Measurements from ENCODE around the gene PCDHGA4. TPM values are rescaled to one million over a fixed set of nuclear protein-coding genes. Genes with fewer than 3 reads are reported as not detected.

Gene PCDHGA4
- total RNA-seq (under 1 TPM; 0.23 to 0.92 TPM), polyA plus RNA-seq (under 1 TPM; 0.15 to 0.21 TPM)

DNA sequence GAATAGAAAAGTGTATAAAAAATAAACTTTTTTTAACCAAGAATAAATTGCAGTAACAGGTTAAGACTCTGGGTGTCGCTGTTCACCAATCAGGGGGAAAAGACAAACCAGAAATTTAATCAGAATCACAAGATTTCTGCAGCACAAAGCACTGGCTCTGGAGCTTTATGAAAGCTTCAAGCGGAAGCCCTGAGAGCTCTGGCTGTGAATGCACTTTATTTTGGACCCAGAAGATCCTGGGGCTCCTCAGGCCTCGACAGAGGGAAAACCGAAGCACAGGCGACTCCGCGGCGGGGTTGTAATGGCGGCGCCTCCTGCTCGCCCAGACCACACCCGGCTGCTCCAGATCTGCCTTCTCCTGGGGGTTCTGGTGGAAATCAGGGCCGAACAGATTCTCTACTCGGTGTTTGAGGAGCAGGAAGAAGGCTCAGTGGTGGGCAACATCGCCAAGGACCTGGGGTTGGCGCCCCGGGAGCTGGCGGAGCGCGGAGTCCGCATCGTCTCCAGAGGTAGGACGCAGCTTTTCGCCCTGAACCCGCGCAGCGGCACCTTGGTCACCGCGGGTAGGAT is at the start of gene PCDHGA4:
Gene PCDHGA4 (plus strand): TSS at position 122 of the 570 bp plus-strand sequence. CDS start 87 bp downstream, at position 209.
- peaks cover 0 to 3% (median 0%) of the 10 kb centered on the region in 4 donors for H3K36me3 ChIP-seq (ENCODE audit: control insufficient read depth in 4 of 4, insufficient read depth in 3 of 4, low read depth in 1 of 4, low read length in 3 of 4)
- peaks cover 34 to 69% (median 47%) of the 10 kb centered on the region in 4 donors for H3K9me3 ChIP-seq (ENCODE audit: control insufficient read depth in 4 of 4, low read length in 3 of 4)
- TF ChIP-seq RXRA (IDR thresholded peaks at IDR 0.05) (no peak), FOXA2 (IDR thresholded peaks at IDR 0.05) (no peak), YY1 (IDR thresholded peaks at IDR 0.05) (no peak), HNF4G (IDR thresholded peaks at IDR 0.05) (no peak), FOXA1 (IDR thresholded peaks at IDR 0.05) (no peak), JUND (IDR thresholded peaks at IDR 0.05) (no peak), TAF1 (conservative IDR thresholded peaks at IDR 0.05) (no peak), RAD21 (IDR thresholded peaks at IDR 0.05) (no peak), HNF4A (conservative IDR thresholded peaks at IDR 0.05) (no peak), EGR1 (IDR thresholded peaks at IDR 0.05; ENCODE audit: low read depth in 2 of 2) (no peak), SP1 (IDR thresholded peaks at IDR 0.05) (no peak)
- TF ChIP-seq, protein P1, sequence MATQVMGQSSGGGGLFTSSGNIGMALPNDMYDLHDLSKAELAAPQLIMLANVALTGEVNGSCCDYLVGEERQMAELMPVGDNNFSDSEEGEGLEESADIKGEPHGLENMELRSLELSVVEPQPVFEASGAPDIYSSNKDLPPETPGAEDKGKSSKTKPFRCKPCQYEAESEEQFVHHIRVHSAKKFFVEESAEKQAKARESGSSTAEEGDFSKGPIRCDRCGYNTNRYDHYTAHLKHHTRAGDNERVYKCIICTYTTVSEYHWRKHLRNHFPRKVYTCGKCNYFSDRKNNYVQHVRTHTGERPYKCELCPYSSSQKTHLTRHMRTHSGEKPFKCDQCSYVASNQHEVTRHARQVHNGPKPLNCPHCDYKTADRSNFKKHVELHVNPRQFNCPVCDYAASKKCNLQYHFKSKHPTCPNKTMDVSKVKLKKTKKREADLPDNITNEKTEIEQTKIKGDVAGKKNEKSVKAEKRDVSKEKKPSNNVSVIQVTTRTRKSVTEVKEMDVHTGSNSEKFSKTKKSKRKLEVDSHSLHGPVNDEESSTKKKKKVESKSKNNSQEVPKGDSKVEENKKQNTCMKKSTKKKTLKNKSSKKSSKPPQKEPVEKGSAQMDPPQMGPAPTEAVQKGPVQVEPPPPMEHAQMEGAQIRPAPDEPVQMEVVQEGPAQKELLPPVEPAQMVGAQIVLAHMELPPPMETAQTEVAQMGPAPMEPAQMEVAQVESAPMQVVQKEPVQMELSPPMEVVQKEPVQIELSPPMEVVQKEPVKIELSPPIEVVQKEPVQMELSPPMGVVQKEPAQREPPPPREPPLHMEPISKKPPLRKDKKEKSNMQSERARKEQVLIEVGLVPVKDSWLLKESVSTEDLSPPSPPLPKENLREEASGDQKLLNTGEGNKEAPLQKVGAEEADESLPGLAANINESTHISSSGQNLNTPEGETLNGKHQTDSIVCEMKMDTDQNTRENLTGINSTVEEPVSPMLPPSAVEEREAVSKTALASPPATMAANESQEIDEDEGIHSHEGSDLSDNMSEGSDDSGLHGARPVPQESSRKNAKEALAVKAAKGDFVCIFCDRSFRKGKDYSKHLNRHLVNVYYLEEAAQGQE (IDR thresholded peaks at IDR 0.05) = no peak
- TF ChIP-seq, protein P2, sequence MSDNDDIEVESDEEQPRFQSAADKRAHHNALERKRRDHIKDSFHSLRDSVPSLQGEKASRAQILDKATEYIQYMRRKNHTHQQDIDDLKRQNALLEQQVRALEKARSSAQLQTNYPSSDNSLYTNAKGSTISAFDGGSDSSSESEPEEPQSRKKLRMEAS (IDR thresholded peaks at IDR 0.05) = no peak
- TF ChIP-seq, protein P3, sequence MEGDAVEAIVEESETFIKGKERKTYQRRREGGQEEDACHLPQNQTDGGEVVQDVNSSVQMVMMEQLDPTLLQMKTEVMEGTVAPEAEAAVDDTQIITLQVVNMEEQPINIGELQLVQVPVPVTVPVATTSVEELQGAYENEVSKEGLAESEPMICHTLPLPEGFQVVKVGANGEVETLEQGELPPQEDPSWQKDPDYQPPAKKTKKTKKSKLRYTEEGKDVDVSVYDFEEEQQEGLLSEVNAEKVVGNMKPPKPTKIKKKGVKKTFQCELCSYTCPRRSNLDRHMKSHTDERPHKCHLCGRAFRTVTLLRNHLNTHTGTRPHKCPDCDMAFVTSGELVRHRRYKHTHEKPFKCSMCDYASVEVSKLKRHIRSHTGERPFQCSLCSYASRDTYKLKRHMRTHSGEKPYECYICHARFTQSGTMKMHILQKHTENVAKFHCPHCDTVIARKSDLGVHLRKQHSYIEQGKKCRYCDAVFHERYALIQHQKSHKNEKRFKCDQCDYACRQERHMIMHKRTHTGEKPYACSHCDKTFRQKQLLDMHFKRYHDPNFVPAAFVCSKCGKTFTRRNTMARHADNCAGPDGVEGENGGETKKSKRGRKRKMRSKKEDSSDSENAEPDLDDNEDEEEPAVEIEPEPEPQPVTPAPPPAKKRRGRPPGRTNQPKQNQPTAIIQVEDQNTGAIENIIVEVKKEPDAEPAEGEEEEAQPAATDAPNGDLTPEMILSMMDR (IDR thresholded peaks at IDR 0.05; ENCODE audit: low read depth, low read length, missing input control) = no peak
- TF ChIP-seq, protein P4, sequence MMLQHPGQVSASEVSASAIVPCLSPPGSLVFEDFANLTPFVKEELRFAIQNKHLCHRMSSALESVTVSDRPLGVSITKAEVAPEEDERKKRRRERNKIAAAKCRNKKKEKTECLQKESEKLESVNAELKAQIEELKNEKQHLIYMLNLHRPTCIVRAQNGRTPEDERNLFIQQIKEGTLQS (IDR thresholded peaks at IDR 0.05) = no peak
- TF ChIP-seq, protein P5, sequence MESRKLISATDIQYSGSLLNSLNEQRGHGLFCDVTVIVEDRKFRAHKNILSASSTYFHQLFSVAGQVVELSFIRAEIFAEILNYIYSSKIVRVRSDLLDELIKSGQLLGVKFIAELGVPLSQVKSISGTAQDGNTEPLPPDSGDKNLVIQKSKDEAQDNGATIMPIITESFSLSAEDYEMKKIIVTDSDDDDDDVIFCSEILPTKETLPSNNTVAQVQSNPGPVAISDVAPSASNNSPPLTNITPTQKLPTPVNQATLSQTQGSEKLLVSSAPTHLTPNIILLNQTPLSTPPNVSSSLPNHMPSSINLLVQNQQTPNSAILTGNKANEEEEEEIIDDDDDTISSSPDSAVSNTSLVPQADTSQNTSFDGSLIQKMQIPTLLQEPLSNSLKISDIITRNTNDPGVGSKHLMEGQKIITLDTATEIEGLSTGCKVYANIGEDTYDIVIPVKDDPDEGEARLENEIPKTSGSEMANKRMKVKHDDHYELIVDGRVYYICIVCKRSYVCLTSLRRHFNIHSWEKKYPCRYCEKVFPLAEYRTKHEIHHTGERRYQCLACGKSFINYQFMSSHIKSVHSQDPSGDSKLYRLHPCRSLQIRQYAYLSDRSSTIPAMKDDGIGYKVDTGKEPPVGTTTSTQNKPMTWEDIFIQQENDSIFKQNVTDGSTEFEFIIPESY (IDR thresholded peaks at IDR 0.05) = no peak
- WGBS = 14% methylated on average over 29 of the region's 29 CpGs
- no peak within 1 kb of the TSS for H3K9ac ChIP-seq (ENCODE audit: low read depth in 1 of 2, low read length in 2 of 2)
- no peak for DNase-seq (ENCODE audit: low spot score)
- H3K27ac ChIP-seq (ENCODE audit: low read depth in 1 of 2, low read length in 2 of 2) = no peak within 1 kb of the TSS
- H3K4me1 ChIP-seq (ENCODE audit: control insufficient read depth in 4 of 4, insufficient read depth in 4 of 4, low read length in 3 of 4) = no peaks in the 10 kb centered on the region
- peak within 1 kb of the TSS; percentile 29 to 45 (median 33) for H3K4me3 ChIP-seq (ENCODE audit: low read depth in 1 of 3, low read length in 3 of 3)
- peaks cover 0 to 2% (median under 1%) of the 10 kb centered on the region in 4 donors for H3K27me3 ChIP-seq (ENCODE audit: control insufficient read depth in 4 of 4, insufficient read depth in 4 of 4, low read length in 3 of 4)

Measured in liver (tissue), 9 donors.